ENCODE data around the gene ATP4A. TPM values are rescaled to one million over a fixed set of nuclear protein-coding genes. Genes with fewer than 3 reads are reported as not detected.

The ATP4A gene
- total and polyA plus RNA-seq, 9 of the 15 experiments (the other 6 are each of a cell fraction or from before 2014, with no cell fraction given): 0.15 TPM; not detected in 8

DNA sequence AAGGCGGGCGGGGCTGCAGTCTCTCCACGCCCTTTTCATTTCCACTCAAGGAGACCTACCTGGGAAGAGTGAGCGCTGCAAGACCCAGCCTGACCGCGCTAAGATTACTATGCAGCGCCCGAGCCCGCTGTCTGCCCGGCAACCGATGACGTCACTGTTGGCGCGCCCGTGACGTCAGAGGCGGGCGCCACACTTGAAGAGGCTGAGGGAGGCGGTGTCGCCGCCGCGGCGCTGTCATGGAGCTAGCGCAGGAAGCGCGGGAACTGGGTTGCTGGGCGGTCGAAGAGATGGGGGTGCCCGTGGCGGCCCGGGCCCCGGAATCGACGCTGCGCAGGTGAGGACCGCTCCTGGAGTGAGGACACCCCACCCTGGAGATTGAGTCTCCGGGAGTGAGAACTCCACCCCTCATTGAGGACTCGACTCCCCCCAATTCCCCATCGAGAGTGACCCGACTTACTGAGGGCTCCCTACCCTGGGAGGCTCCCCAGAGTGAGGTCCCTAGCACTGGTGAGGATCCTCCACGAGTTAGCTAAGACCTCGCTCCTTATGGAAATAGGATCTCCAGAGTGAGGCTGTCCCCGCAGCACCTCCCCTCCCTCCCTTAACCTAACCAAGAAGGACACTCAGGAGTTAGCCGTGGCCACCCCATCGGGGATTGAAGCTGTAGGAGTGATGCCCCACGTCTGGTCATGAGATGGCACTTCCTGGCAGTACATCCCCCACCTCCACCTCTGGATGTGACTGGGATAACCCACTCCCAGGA is 49.3 kb upstream of the ATP4A start, which contains the start of gene HAUS5 (continued):
- TF ChIP-seq JUN (IDR thresholded peaks at IDR 0.05; ENCODE audit: borderline replicate concordance, low read depth, low read length) (peak; percentile 99), JUN (CRISPR knock-in tag; IDR thresholded peaks at IDR 0.05; ENCODE audit: borderline replicate concordance) (peak; percentile 55; the same call in 1 of the 2 replicates), NR2F6 (CRISPR knock-in tag; IDR thresholded peaks at IDR 0.05) (0 out of 2 replicates have a peak, but pooled peaks have one; percentile 23), MAFF (IDR thresholded peaks at IDR 0.05; ENCODE audit: low read length) (no peak), ZNF79 (CRISPR knock-in tag; IDR thresholded peaks at IDR 0.05; ENCODE audit: low read depth) (0 out of 2 replicates have a peak, but pooled peaks have one; percentile 32), RB1 (IDR thresholded peaks at IDR 0.05; ENCODE audit: low read depth) (peak; percentile 100), ZNF75A (CRISPR knock-in tag; IDR thresholded peaks at IDR 0.05) (no peak), MEF2A (IDR thresholded peaks at IDR 0.05; ENCODE audit: control insufficient read depth, low read depth, low read length) (no peak), HLTF (IDR thresholded peaks at IDR 0.05) (no peak), PHB (CRISPR knock-in tag; IDR thresholded peaks at IDR 0.05) (0 out of 2 replicates have a peak, but pooled peaks have one; percentile 44), ADNP (tag; IDR thresholded peaks at IDR 0.05) (no peak), RUNX1 (IDR thresholded peaks at IDR 0.05; ENCODE audit: low read depth) (no peak), DDX20 (tag; IDR thresholded peaks at IDR 0.05; ENCODE audit: low read depth) (no peak), KAT2B (IDR thresholded peaks at IDR 0.05; ENCODE audit: low read depth, low read length) (no peak), SUPT5H (IDR thresholded peaks at IDR 0.05) (peak; percentile 85), ZNF780A (CRISPR knock-in tag; IDR thresholded peaks at IDR 0.05) (no peak), ARHGAP35 (IDR thresholded peaks at IDR 0.05; ENCODE audit: partially characterized antibody) (no peak)
- TF ChIP-seq, protein P1, sequence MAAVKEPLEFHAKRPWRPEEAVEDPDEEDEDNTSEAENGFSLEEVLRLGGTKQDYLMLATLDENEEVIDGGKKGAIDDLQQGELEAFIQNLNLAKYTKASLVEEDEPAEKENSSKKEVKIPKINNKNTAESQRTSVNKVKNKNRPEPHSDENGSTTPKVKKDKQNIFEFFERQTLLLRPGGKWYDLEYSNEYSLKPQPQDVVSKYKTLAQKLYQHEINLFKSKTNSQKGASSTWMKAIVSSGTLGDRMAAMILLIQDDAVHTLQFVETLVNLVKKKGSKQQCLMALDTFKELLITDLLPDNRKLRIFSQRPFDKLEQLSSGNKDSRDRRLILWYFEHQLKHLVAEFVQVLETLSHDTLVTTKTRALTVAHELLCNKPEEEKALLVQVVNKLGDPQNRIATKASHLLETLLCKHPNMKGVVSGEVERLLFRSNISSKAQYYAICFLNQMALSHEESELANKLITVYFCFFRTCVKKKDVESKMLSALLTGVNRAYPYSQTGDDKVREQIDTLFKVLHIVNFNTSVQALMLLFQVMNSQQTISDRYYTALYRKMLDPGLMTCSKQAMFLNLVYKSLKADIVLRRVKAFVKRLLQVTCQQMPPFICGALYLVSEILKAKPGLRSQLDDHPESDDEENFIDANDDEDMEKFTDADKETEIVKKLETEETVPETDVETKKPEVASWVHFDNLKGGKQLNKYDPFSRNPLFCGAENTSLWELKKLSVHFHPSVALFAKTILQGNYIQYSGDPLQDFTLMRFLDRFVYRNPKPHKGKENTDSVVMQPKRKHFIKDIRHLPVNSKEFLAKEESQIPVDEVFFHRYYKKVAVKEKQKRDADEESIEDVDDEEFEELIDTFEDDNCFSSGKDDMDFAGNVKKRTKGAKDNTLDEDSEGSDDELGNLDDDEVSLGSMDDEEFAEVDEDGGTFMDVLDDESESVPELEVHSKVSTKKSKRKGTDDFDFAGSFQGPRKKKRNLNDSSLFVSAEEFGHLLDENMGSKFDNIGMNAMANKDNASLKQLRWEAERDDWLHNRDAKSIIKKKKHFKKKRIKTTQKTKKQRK (IDR thresholded peaks at IDR 0.05; ENCODE audit: borderline replicate concordance, low read depth, low read length): no peak
- TF ChIP-seq, protein P2, sequence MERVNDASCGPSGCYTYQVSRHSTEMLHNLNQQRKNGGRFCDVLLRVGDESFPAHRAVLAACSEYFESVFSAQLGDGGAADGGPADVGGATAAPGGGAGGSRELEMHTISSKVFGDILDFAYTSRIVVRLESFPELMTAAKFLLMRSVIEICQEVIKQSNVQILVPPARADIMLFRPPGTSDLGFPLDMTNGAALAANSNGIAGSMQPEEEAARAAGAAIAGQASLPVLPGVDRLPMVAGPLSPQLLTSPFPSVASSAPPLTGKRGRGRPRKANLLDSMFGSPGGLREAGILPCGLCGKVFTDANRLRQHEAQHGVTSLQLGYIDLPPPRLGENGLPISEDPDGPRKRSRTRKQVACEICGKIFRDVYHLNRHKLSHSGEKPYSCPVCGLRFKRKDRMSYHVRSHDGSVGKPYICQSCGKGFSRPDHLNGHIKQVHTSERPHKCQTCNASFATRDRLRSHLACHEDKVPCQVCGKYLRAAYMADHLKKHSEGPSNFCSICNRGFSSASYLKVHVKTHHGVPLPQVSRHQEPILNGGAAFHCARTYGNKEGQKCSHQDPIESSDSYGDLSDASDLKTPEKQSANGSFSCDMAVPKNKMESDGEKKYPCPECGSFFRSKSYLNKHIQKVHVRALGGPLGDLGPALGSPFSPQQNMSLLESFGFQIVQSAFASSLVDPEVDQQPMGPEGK (CRISPR knock-in tag; IDR thresholded peaks at IDR 0.05; ENCODE audit: borderline replicate concordance): no peak
- TF ChIP-seq, protein P3, sequence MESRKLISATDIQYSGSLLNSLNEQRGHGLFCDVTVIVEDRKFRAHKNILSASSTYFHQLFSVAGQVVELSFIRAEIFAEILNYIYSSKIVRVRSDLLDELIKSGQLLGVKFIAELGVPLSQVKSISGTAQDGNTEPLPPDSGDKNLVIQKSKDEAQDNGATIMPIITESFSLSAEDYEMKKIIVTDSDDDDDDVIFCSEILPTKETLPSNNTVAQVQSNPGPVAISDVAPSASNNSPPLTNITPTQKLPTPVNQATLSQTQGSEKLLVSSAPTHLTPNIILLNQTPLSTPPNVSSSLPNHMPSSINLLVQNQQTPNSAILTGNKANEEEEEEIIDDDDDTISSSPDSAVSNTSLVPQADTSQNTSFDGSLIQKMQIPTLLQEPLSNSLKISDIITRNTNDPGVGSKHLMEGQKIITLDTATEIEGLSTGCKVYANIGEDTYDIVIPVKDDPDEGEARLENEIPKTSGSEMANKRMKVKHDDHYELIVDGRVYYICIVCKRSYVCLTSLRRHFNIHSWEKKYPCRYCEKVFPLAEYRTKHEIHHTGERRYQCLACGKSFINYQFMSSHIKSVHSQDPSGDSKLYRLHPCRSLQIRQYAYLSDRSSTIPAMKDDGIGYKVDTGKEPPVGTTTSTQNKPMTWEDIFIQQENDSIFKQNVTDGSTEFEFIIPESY (CRISPR knock-in tag; IDR thresholded peaks at IDR 0.05): no peak

All from K562 (cell line).